ENCODE data around the gene TMEM117. TPM values are rescaled to one million over a fixed set of nuclear protein-coding genes. Genes with fewer than 3 reads are reported as not detected.

Gene TMEM117
- total and polyA plus RNA-seq, 10 of the 15 experiments (the other 5 are each of a cell fraction or from before 2014, with no cell fraction given), result 3.1 to 8.2 (median 6.1) TPM

- intact Hi-C loops (cut with micrococcal nuclease; ENCODE audit: unreplicated experiment), result no loop called here
- Histone ChIP-seq H3K4me1 (ENCODE audit: control insufficient read depth, insufficient read depth, low read length) (peaks cover 4% of the 10 kb centered on the region; the same call in 1 of the 2 replicates), H3K36me3 (ENCODE audit: control insufficient read depth in 2 of 2, insufficient read depth in 2 of 2, low read length in 1 of 2) (no peaks in the 10 kb centered on the region), H2AFZ (ENCODE audit: control insufficient read depth, low read depth, low read length) (no peak overlapping the region), H3K27ac (ENCODE audit: control insufficient read depth, insufficient read depth) (no peak overlapping the region), H3K9ac (ENCODE audit: control insufficient read depth, insufficient read depth, low read length) (no peak overlapping the region), H3K27me3 (replicated peaks in 1 of 2; ENCODE audit: control insufficient read depth in 2 of 2, insufficient read depth in 2 of 2, low read length in 1 of 2) (no peaks in the 10 kb centered on the region), H3K9me3 (replicated peaks; ENCODE audit: control insufficient read depth, insufficient read depth, low read length) (no peaks in the 10 kb centered on the region), H4K20me1 (ENCODE audit: control insufficient read depth, insufficient read depth) (no peaks in the 10 kb centered on the region), H3K79me2 (ENCODE audit: control insufficient read depth, insufficient read depth, low read length) (no peaks in the 10 kb centered on the region; the same call in none of the 2 replicates), H3K4me2 (ENCODE audit: control insufficient read depth, insufficient read depth) (no peak overlapping the region), H3K4me3 (no peak overlapping the region)
- ATAC-seq (no peak), DNase-seq (ENCODE audit: low read depth, low spot score) (no peak), FAIRE-seq (no peak)
- no TSS peak for BruUV-seq (replicated peaks)
- ChIA-PET CTCF (interaction anchor here (1.5 to 1.6 kb wide), 2 partner anchors 9 to 50 kb away, joined by 4 to 5 read pairs; no protein-coding TSS in a partner anchor), RAD21 (ENCODE audit: unreplicated experiment) (no interaction called here), SMC1A (ENCODE audit: uncharacterized antibody, unreplicated experiment) (interaction anchor here (1.4 to 1.5 kb wide), 2 partner anchors 56 to 60 kb away, joined by 3 read pairs; no protein-coding TSS in a partner anchor), POLR2A (interaction anchor here (0.9 kb wide), 1 partner anchor 17 kb away, joined by 3 read pairs; no protein-coding TSS in a partner anchor)
- 38% methylated on average over 4 of the region's 4 CpGs for WGBS (ENCODE audit: insufficient coverage, insufficient replicate concordance, low lambda C conversion rate, missing lambda C conversion rate)
- in situ Hi-C loops (cut with MboI), result no loop called here
- TF ChIP-seq REST (IDR thresholded peaks at IDR 0.05; ENCODE audit: low read depth, low read length), result peak; percentile 61; the same call in 1 of the 2 replicates
- TF ChIP-seq SUPT20H (IDR thresholded peaks at IDR 0.05; ENCODE audit: borderline replicate concordance, control insufficient read depth, low read depth, low read length), result no peak
- TF ChIP-seq RUNX3 (IDR thresholded peaks at IDR 0.05; ENCODE audit: low read length), result peak; percentile 56
Observed at GRCh38 chr12:43832463-43833168, 3.3 kb upstream of the TMEM117 start.
